ENCODE data around the gene GLB1L2.

GLB1L2 gene

GRCh38 chr11:134363592-134363991 lies 31.8 kb downstream of the GLB1L2 start:
- no peaks in the 10 kb centered on the region for H3K9me3 ChIP-seq (ENCODE audit: control insufficient read depth, low read length)
- H3K4me3 ChIP-seq (ENCODE audit: low read length): no peak overlapping the region
- H3K36me3 ChIP-seq (ENCODE audit: control insufficient read depth, insufficient read depth, low read length): no peaks in the 10 kb centered on the region
- H3K9ac ChIP-seq (ENCODE audit: low read length): no peak overlapping the region
- H3K27me3 ChIP-seq (ENCODE audit: control insufficient read depth, insufficient read depth, low read length): no peaks in the 10 kb centered on the region
- H3K4me1 ChIP-seq (ENCODE audit: control insufficient read depth, insufficient read depth, low read length): no peaks in the 10 kb centered on the region

- no peaks in the 10 kb centered on the region for H3K4me1 ChIP-seq (ENCODE audit: control insufficient read depth, insufficient read depth, low read length)
- no peaks in the 10 kb centered on the region for H3K27me3 ChIP-seq (ENCODE audit: control insufficient read depth, insufficient read depth, low read length)
- H3K36me3 ChIP-seq (ENCODE audit: control insufficient read depth, insufficient read depth, low read length): no peaks in the 10 kb centered on the region
- H3K4me3 ChIP-seq (ENCODE audit: low read length): no peak overlapping the region
- H3K9me3 ChIP-seq (ENCODE audit: control insufficient read depth, low read length): no peaks in the 10 kb centered on the region
- no peak overlapping the region for H3K9ac ChIP-seq (ENCODE audit: low read length)
Measured at GRCh38 chr11:134364261-134364660, 32.5 kb downstream of the GLB1L2 start.

GRCh38 chr11:134365011-134365925 lies 33.5 kb downstream of the GLB1L2 start:
- Histone ChIP-seq H3K36me3 (ENCODE audit: control insufficient read depth, insufficient read depth, low read length) (no peaks in the 10 kb centered on the region), H3K4me1 (ENCODE audit: control insufficient read depth, insufficient read depth, low read length) (no peaks in the 10 kb centered on the region), H3K9me3 (ENCODE audit: control insufficient read depth, low read length) (no peaks in the 10 kb centered on the region), H3K4me3 (ENCODE audit: low read length) (no peak overlapping the region), H3K27me3 (ENCODE audit: control insufficient read depth, insufficient read depth, low read length) (no peaks in the 10 kb centered on the region), H3K9ac (ENCODE audit: low read length) (no peak overlapping the region)

- H3K36me3 ChIP-seq (ENCODE audit: control insufficient read depth, insufficient read depth, low read length): no peaks in the 10 kb centered on the region
- no peak overlapping the region for H3K4me3 ChIP-seq (ENCODE audit: low read length)
- no peaks in the 10 kb centered on the region for H3K27me3 ChIP-seq (ENCODE audit: control insufficient read depth, insufficient read depth, low read length)
- H3K9ac ChIP-seq (ENCODE audit: low read length): no peak overlapping the region
- H3K9me3 ChIP-seq (ENCODE audit: control insufficient read depth, low read length): no peaks in the 10 kb centered on the region
- H3K4me1 ChIP-seq (ENCODE audit: control insufficient read depth, insufficient read depth, low read length): no peaks in the 10 kb centered on the region
Measured at GRCh38 chr11:134366254-134366653, 34.5 kb downstream of the GLB1L2 start.

- Histone ChIP-seq H3K36me3 (ENCODE audit: control insufficient read depth, insufficient read depth, low read length) (no peaks in the 10 kb centered on the region), H3K9ac (ENCODE audit: low read length) (no peak overlapping the region), H3K27me3 (ENCODE audit: control insufficient read depth, insufficient read depth, low read length) (no peaks in the 10 kb centered on the region), H3K4me3 (ENCODE audit: low read length) (no peak overlapping the region), H3K9me3 (ENCODE audit: control insufficient read depth, low read length) (no peaks in the 10 kb centered on the region), H3K4me1 (ENCODE audit: control insufficient read depth, insufficient read depth, low read length) (no peaks in the 10 kb centered on the region)
Measured at GRCh38 chr11:134367781-134368180, 36.0 kb downstream of the GLB1L2 start.

- Histone ChIP-seq H3K36me3 (ENCODE audit: control insufficient read depth, insufficient read depth, low read length) (no peaks in the 10 kb centered on the region), H3K9me3 (ENCODE audit: control insufficient read depth, low read length) (no peaks in the 10 kb centered on the region), H3K4me1 (ENCODE audit: control insufficient read depth, insufficient read depth, low read length) (no peaks in the 10 kb centered on the region)
Measured at GRCh38 chr11:134369656-134370525, 38.1 kb downstream of the GLB1L2 start.

GRCh38 chr11:134370526-134371435 lies 39.0 kb downstream of the GLB1L2 start:
- H3K4me3 ChIP-seq (ENCODE audit: low read length): no peak overlapping the region
- no peaks in the 10 kb centered on the region for H3K36me3 ChIP-seq (ENCODE audit: control insufficient read depth, insufficient read depth, low read length)
- no peak overlapping the region for H3K9ac ChIP-seq (ENCODE audit: low read length)
- H3K9me3 ChIP-seq (ENCODE audit: control insufficient read depth, low read length): no peaks in the 10 kb centered on the region
- no peaks in the 10 kb centered on the region for H3K27me3 ChIP-seq (ENCODE audit: control insufficient read depth, insufficient read depth, low read length)
- H3K4me1 ChIP-seq (ENCODE audit: control insufficient read depth, insufficient read depth, low read length): no peaks in the 10 kb centered on the region

More at GRCh38 chr11:134369656-134370525, 38.1 kb downstream of the GLB1L2 start:
- no peaks in the 10 kb centered on the region for H3K27me3 ChIP-seq (ENCODE audit: control insufficient read depth, insufficient read depth, low read length)
- H3K9ac ChIP-seq (ENCODE audit: low read length): no peak overlapping the region
- H3K4me3 ChIP-seq (ENCODE audit: low read length): no peak overlapping the region

- Histone ChIP-seq H3K4me3 (ENCODE audit: low read length) (no peak overlapping the region), H3K9ac (ENCODE audit: low read length) (no peak overlapping the region), H3K4me1 (ENCODE audit: control insufficient read depth, insufficient read depth, low read length) (no peaks in the 10 kb centered on the region), H3K36me3 (ENCODE audit: control insufficient read depth, insufficient read depth, low read length) (no peaks in the 10 kb centered on the region), H3K9me3 (ENCODE audit: control insufficient read depth, low read length) (no peaks in the 10 kb centered on the region), H3K27me3 (ENCODE audit: control insufficient read depth, insufficient read depth, low read length) (no peaks in the 10 kb centered on the region)
Measured at GRCh38 chr11:134371436-134372185, 39.8 kb downstream of the GLB1L2 start.

- no peaks in the 10 kb centered on the region for H3K27me3 ChIP-seq (ENCODE audit: control insufficient read depth, insufficient read depth, low read length)
- no peak overlapping the region for H3K9ac ChIP-seq (ENCODE audit: low read length)
- H3K4me3 ChIP-seq (ENCODE audit: low read length): no peak overlapping the region
- H3K36me3 ChIP-seq (ENCODE audit: control insufficient read depth, insufficient read depth, low read length): no peaks in the 10 kb centered on the region
- H3K4me1 ChIP-seq (ENCODE audit: control insufficient read depth, insufficient read depth, low read length): no peaks in the 10 kb centered on the region
- no peaks in the 10 kb centered on the region for H3K9me3 ChIP-seq (ENCODE audit: control insufficient read depth, low read length)
Measured at GRCh38 chr11:134372536-134372935, 40.7 kb downstream of the GLB1L2 start.

- Histone ChIP-seq H3K27me3 (ENCODE audit: control insufficient read depth, insufficient read depth, low read length) (no peaks in the 10 kb centered on the region), H3K9me3 (ENCODE audit: control insufficient read depth, low read length) (no peaks in the 10 kb centered on the region), H3K9ac (ENCODE audit: low read length) (no peak overlapping the region), H3K4me3 (ENCODE audit: low read length) (no peak overlapping the region), H3K4me1 (ENCODE audit: control insufficient read depth, insufficient read depth, low read length) (no peaks in the 10 kb centered on the region), H3K36me3 (ENCODE audit: control insufficient read depth, insufficient read depth, low read length) (no peaks in the 10 kb centered on the region)
Measured at GRCh38 chr11:134372961-134373360, 41.2 kb downstream of the GLB1L2 start.

GRCh38 chr11:134373591-134374052 lies 41.8 kb downstream of the GLB1L2 start:
- H3K27me3 ChIP-seq (ENCODE audit: control insufficient read depth, insufficient read depth, low read length): no peaks in the 10 kb centered on the region
- no peaks in the 10 kb centered on the region for H3K36me3 ChIP-seq (ENCODE audit: control insufficient read depth, insufficient read depth, low read length)

More at GRCh38 chr11:134373591-134374052, 41.8 kb downstream of the GLB1L2 start:
- no peak overlapping the region for H3K4me3 ChIP-seq (ENCODE audit: low read length)
- H3K9ac ChIP-seq (ENCODE audit: low read length): no peak overlapping the region
- H3K9me3 ChIP-seq (ENCODE audit: control insufficient read depth, low read length): no peaks in the 10 kb centered on the region
- no peaks in the 10 kb centered on the region for H3K4me1 ChIP-seq (ENCODE audit: control insufficient read depth, insufficient read depth, low read length)

Measured in mucosa of stomach (tissue), 1 donor.